ENCODE measurements around the gene COL28A1.

DNA sequence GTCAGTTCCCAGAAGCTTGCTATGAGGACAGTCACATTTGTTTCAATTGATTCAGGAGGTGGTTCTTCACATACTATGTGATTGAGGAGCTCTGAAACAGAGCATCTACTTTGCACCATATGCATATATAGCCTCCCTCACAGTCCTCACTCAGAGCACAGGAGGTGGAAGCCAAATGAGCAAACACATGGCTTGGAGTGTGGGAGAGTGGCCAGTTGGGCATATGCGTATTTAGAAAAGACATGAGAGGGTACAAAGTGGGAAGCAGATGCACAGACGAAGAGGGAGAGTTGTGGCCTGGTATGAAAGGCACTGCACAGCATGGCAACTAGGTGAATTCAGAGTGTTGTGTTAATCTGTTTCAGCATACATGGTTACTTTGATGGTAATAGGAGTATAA, 165.6 kb downstream of the COL28A1 start:
- no peak for TF ChIP-seq CTCF (IDR thresholded peaks at IDR 0.05; ENCODE audit: insufficient read depth, low read length, poor library complexity, severe bottlenecking)
- TF ChIP-seq EZH2phosphoT487 (conservative IDR thresholded peaks at IDR 0.05; ENCODE audit: low read length): no peak

All from SU-DHL-6 (cell line).